DOHH2 (cell line): ENCODE measurements around the gene DNAH3.
"Not testable (repeated sequence)": the region's sequence is repeated elsewhere in the genome, so short reads cannot be mapped to it uniquely, and the experiment has no call there.

Experiments used
- H3F3A ChIP-seq: fragments of 200-600 bp; sonication (generic), shearing (Covaris generic); 2 replicates; pipeline ENCODE4 v1.6.0; 2016; ENCODE audit warnings: antibody characterized with exemption, mild to moderate bottlenecking; ENCODE audit not compliant: control insufficient read depth, insufficient read depth
- H3K27ac ChIP-seq: fragments of 200-600 bp; sonication (generic); 2 replicates; pipeline ENCODE4 v1.5.1; 2014; ENCODE audit warnings: low read depth, mild to moderate bottlenecking, low read length, moderate library complexity
- H3K27me3 ChIP-seq: fragments of 200-600 bp; sonication (generic); 2 replicates; pipeline ENCODE4 v1.6.1; 2014; ENCODE audit warnings: mild to moderate bottlenecking, low read length, mixed read lengths; ENCODE audit not compliant: control insufficient read depth
- H3K36me3 ChIP-seq: fragments of 200-600 bp; sonication (generic); 2 replicates; pipeline ENCODE4 v1.6.1; 2014; ENCODE audit warnings: mild to moderate bottlenecking, low read length, moderate library complexity, mixed read lengths; ENCODE audit not compliant: control insufficient read depth
- H3K4me1 ChIP-seq: fragments of 200-600 bp; sonication (generic); 2 replicates; pipeline ENCODE4 v1.6.1; 2014; ENCODE audit warnings: mild to moderate bottlenecking, low read length, mixed read lengths; ENCODE audit not compliant: control insufficient read depth
- H3K4me2 ChIP-seq: fragments of 200-600 bp; sonication (generic); 2 replicates; pipeline ENCODE4 v1.6.0; 2014; ENCODE audit warnings: mild to moderate bottlenecking, low read length, moderate library complexity
- H3K4me3 ChIP-seq: fragments of 200-600 bp; sonication (generic); 2 replicates; pipeline ENCODE4 v1.5.1; 2014; ENCODE audit warnings: mild to moderate bottlenecking, low read length, mixed read lengths
- H3K79me2 ChIP-seq: fragments of 200-600 bp; sonication (generic); 2 replicates; pipeline ENCODE4 v1.6.1; 2014; ENCODE audit warnings: mild to moderate bottlenecking, low read length, mixed read lengths; ENCODE audit not compliant: control insufficient read depth
- H3K9me2 ChIP-seq: fragments of 200-600 bp; sonication (generic); replicated peaks from 2 replicates; pipeline ENCODE4 v1.6.1; 2014; ENCODE audit warnings: mild to moderate bottlenecking, low read length, mixed read lengths; ENCODE audit not compliant: control insufficient read depth
- H3K9me3 ChIP-seq: fragments of 200-600 bp; sonication (generic); 2 replicates; pipeline ENCODE4 v1.6.1; 2014; ENCODE audit warnings: antibody characterized with exemption, low read length, mixed read lengths; ENCODE audit not compliant: control insufficient read depth, insufficient read depth
- H4K20me1 ChIP-seq: fragments of 200-600 bp; sonication (generic); 2 replicates; pipeline ENCODE4 v1.6.0; 2014; ENCODE audit warnings: low read depth, mild to moderate bottlenecking, antibody characterized with exemption, low read length, moderate library complexity; ENCODE audit not compliant: control insufficient read depth, insufficient read depth
- EZH2phosphoT487 ChIP-seq: fragments of 200-600 bp; sonication (generic); IDR thresholded peaks from 2 replicates; pipeline ENCODE4 v1.6.1; 2017; ENCODE audit warnings: borderline replicate concordance, mild to moderate bottlenecking, antibody characterized with exemption, low read length, moderate library complexity, mixed read lengths
- TF ChIP-seq, protein P1 (sequence below): fragments of 200-600 bp; sonication (generic); IDR thresholded peaks from one replicate; pipeline ENCODE4 v1.5.1; 2014; ENCODE audit warnings: antibody characterized with exemption, mild to moderate bottlenecking, low read depth, low read length; ENCODE audit not compliant: poor library complexity, severe bottlenecking

The DNAH3 gene

DNA sequence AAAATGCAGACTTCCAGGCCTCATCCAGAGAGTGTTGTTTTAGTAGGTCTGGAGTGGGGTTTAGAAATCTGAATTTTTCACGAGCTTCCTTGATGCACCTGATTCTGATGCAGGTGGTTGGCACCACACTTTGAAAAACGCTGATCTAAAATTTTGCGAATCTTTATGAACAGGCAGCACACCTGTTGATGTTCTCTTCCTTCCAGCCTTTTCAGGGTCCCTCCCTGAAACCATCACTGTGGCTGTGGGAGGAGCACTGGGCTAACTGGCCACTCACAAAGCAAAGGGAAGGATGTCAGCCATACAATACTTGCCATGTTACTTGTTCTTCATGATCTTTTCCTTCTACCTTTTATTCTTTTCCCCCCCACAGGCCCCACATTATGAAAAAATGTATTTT, 22.0 kb upstream of the DNAH3 start:
- TF ChIP-seq, protein P1, sequence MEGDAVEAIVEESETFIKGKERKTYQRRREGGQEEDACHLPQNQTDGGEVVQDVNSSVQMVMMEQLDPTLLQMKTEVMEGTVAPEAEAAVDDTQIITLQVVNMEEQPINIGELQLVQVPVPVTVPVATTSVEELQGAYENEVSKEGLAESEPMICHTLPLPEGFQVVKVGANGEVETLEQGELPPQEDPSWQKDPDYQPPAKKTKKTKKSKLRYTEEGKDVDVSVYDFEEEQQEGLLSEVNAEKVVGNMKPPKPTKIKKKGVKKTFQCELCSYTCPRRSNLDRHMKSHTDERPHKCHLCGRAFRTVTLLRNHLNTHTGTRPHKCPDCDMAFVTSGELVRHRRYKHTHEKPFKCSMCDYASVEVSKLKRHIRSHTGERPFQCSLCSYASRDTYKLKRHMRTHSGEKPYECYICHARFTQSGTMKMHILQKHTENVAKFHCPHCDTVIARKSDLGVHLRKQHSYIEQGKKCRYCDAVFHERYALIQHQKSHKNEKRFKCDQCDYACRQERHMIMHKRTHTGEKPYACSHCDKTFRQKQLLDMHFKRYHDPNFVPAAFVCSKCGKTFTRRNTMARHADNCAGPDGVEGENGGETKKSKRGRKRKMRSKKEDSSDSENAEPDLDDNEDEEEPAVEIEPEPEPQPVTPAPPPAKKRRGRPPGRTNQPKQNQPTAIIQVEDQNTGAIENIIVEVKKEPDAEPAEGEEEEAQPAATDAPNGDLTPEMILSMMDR: no peak
- no peak for TF ChIP-seq EZH2phosphoT487
- Histone ChIP-seq H3K4me1 (no peaks in the 10 kb centered on the region), H4K20me1 (no peaks in the 10 kb centered on the region), H3F3A (no peaks in the 10 kb centered on the region), H3K4me3 (no peak overlapping the region), H3K27me3 (no peaks in the 10 kb centered on the region), H3K27ac (no peak overlapping the region), H3K36me3 (peaks cover 76% of the 10 kb centered on the region), H3K9me2 (no peaks in the 10 kb centered on the region), H3K79me2 (peaks cover 3% of the 10 kb centered on the region; the same call in 1 of the 2 replicates), H3K9me3 (no peaks in the 10 kb centered on the region), H3K4me2 (no peak overlapping the region)

DNA sequence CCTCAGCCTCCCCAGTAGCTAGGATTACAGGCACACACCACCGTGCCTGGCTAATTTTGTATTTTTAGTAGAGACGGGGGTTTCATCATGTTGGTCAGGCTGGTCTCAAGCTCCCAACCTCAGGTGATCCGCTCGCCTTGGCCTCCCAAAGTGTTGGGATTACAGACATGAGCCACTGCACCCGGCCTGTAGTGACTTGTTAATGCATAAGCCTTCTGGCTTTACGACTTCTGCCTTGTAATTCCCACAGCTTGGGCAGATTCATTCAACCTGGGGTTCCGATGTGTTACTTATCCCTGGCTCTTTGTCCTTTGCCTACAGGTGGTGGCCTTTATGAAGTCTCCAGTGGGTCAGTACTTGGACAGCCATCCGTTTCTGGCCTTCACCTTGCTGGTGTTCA, 19.5 kb upstream of the DNAH3 start:
- H3K9me3 ChIP-seq, H4K20me1 ChIP-seq, H3K9me2 ChIP-seq, H3K4me3 ChIP-seq, H3K27ac ChIP-seq, H3K27me3 ChIP-seq, H3K4me2 ChIP-seq, H3K79me2 ChIP-seq, H3F3A ChIP-seq, H3K4me1 ChIP-seq: not testable (repeated sequence)
- H3K36me3 ChIP-seq: peaks cover 74% of the 10 kb centered on the region

DNA sequence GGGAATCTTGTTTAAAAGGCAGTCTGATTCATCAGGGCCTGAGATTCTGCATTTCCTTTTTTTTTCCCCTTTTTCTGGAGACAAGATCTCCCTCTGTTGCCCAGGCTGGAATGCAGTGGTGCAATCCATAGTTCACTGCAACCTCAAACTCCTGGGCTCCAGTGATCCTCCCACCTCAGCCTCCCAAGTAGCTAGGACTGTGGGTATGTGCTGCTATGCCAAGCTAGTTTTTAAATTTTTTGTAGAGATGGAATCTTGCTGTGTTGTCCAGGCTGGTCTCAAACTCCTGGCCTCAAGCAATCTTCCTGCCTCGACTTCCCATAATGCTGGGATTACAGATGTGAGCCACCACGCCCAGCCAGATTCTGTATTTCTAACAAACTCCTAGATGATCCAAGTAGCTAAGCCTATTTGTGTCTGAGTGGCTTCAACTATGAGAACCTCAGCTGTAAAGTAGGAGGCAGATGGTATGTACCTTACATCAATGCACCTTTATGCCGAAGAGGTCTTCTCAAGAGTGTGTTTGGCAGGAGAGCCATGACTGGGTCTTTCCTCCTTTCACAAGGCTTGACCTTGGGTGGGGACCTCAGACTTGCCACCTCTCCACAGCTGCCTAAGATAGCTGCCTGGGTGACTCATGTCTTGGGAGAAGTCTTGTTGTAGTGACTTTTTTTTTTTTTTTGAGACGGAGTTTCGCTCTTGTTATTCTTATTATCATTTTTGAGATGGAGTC, 18.8 kb upstream of the DNAH3 start:
- Histone ChIP-seq H3K79me2 (peaks cover 3% of the 10 kb centered on the region; the same call in 1 of the 2 replicates), H3K4me2 (no peak overlapping the region), H3K27me3 (no peaks in the 10 kb centered on the region), H4K20me1 (no peaks in the 10 kb centered on the region), H3K27ac (no peak overlapping the region), H3K9me2 (no peaks in the 10 kb centered on the region), H3F3A (no peaks in the 10 kb centered on the region), H3K4me3 (no peak overlapping the region), H3K4me1 (no peaks in the 10 kb centered on the region), H3K9me3 (no peaks in the 10 kb centered on the region), H3K36me3 (peaks cover 74% of the 10 kb centered on the region)
- no peak for TF ChIP-seq EZH2phosphoT487
- TF ChIP-seq, protein P1: no peak

DNA sequence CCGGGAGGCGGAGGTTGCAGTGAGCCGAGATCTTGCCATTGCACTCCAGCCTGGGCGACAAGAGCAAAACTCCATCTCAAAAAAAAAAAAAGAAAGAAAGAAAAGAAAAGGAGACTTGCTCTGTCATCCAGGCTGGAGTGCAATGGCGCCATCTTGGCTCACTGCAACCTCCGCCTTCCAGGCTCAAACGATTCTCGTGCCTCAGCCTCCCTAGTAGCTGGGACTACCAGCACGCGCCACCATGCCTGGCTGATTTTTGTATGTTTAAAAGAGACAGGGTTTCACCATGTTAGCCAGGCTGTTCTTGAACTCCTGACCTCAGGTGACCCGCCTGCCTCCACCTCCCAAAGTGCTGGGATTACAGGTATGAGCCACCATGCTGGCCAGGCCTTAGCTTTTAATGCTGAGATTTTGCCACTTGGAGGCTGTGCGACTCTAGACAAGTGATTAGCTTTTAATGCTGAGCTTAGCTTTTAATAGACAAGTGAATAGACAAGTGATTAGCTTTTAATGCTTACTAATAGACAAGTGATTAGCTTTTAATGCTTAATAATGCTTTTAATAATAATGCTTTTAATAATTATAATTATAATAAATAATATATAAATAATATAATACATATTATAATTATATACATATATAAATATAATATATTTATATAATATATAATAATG, 17.4 kb upstream of the DNAH3 start:
- Histone ChIP-seq H3K4me2 (no peak overlapping the region), H3K79me2 (peaks cover 6% of the 10 kb centered on the region), H3K9me3 (no peaks in the 10 kb centered on the region), H4K20me1 (no peaks in the 10 kb centered on the region), H3K4me3 (no peak overlapping the region), H3K27me3 (no peaks in the 10 kb centered on the region), H3F3A (no peaks in the 10 kb centered on the region), H3K27ac (no peak overlapping the region), H3K4me1 (no peaks in the 10 kb centered on the region), H3K9me2 (no peaks in the 10 kb centered on the region), H3K36me3 (peaks cover 73% of the 10 kb centered on the region)
- no peak for TF ChIP-seq EZH2phosphoT487
- TF ChIP-seq, protein P1: no peak
